Thoracic aorta (tissue), 2 donors: ENCODE results near the gene GRIA3. TPM values are rescaled to one million over a fixed set of nuclear protein-coding genes. Genes with fewer than 3 reads are reported as not detected.
"Not testable (repeated sequence)": the region's sequence is repeated elsewhere in the genome, so short reads cannot be mapped to it uniquely, and the experiment has no call there.

Source experiments
- ATAC-seq: fragments of 150-250 bp; one replicate; pipeline ENCODE4 v1.8.0; 2017; ENCODE audit warnings: low read depth; ENCODE audit not compliant: insufficient number of reproducible peaks, low FRiP score
- DNase-seq: peaks from one replicate; pipeline ENCODE4 v3.0.0-alpha.2; 2020; ENCODE audit warnings: low spot score
- H3K27ac ChIP-seq, 2 donors: fragments of 200-600 bp; sonication (generic); 1 replicate in 1 of 2; 2 replicates in 1 of 2; pipeline ENCODE4 v1.5.1; 2016; ENCODE audit warnings: mild to moderate bottlenecking in 2 of 2, moderate library complexity in 2 of 2
- H3K27me3 ChIP-seq: fragments of 200-600 bp; sonication (generic); replicated peaks from 2 replicates; pipeline ENCODE4 v1.6.0; 2016; ENCODE audit warnings: mild to moderate bottlenecking; ENCODE audit not compliant: insufficient read depth
- H3K36me3 ChIP-seq: fragments of 200-600 bp; sonication (generic); one replicate; pipeline ENCODE4 v1.5.1; 2016
- H3K4me1 ChIP-seq, 2 donors: fragments of 200-600 bp; sonication (generic); 1 replicate in 1 of 2; 2 replicates in 1 of 2; pipeline versions ENCODE4 v1.5.1 to v1.6.0; 2016; ENCODE audit warnings: low read depth in 2 of 2, mild to moderate bottlenecking in 1 of 2; ENCODE audit not compliant: control insufficient read depth in 1 of 2
- H3K4me3 ChIP-seq: fragments of 200-600 bp; sonication (generic); 2 replicates; pipeline ENCODE4 v1.5.1; 2016; ENCODE audit warnings: mild to moderate bottlenecking
- H3K9me3 ChIP-seq: fragments of 200-600 bp; sonication (generic); 2 replicates; pipeline ENCODE4 v1.5.1; 2016
- CTCF ChIP-seq: fragments of 200-600 bp; sonication (generic); IDR thresholded peaks from one replicate; pipeline ENCODE4 v1.5.1; 2019; ENCODE audit warnings: antibody characterized with exemption
- total RNA-seq, 2 donors: library from RNA; depleted of rRNA; stranded (reverse); fragments of >200 nt; gene quantifications; one replicate each; pipeline versions ENCODE4 v1.1.0 to v1.2.3, GENCODE V29; 2016

The GRIA3 gene
- total RNA-seq, 2 donors from 2014 or later, result 6.0 to 7.9 TPM

- Histone ChIP-seq H3K4me1 (no peaks in the 10 kb centered on the region), H3K27ac (no peak overlapping the region), H3K4me3 (no peak overlapping the region), H3K9me3 (no peaks in the 10 kb centered on the region), H3K36me3 (no peaks in the 10 kb centered on the region), H3K27me3 (no peaks in the 10 kb centered on the region)
- no peak for DNase-seq
- TF ChIP-seq CTCF, result no peak
- ATAC-seq, result no peak
These were observed 309.8 kb downstream of the GRIA3 start for GRCh38 chrX:123493857-123494256.

- DNase-seq, result no peak
These were observed 315.7 kb downstream of the GRIA3 start for GRCh38 chrX:123499787-123500186.

GRCh38 chrX:123504047-123504446 is 320.0 kb downstream of the GRIA3 start:
- Histone ChIP-seq H3K36me3 (no peaks in the 10 kb centered on the region), H3K27me3 (no peaks in the 10 kb centered on the region), H3K27ac (no peak overlapping the region), H3K4me1 (no peaks in the 10 kb centered on the region), H3K9me3 (no peaks in the 10 kb centered on the region), H3K4me3 (no peak overlapping the region)
- no peak for ATAC-seq
- no peak for DNase-seq
- TF ChIP-seq CTCF, result no peak

More at GRCh38 chrX:123499787-123500186, 315.7 kb downstream of the GRIA3 start:
- H3K27ac ChIP-seq, result no peak overlapping the region
- no peaks in the 10 kb centered on the region for H3K27me3 ChIP-seq
- no peak overlapping the region for H3K4me3 ChIP-seq
- H3K9me3 ChIP-seq, result no peaks in the 10 kb centered on the region
- H3K4me1 ChIP-seq, result no peaks in the 10 kb centered on the region
- H3K36me3 ChIP-seq, result no peaks in the 10 kb centered on the region
- ATAC-seq, result no peak
- TF ChIP-seq CTCF, result no peak

- Histone ChIP-seq H3K4me1 (no peaks in the 10 kb centered on the region), H3K4me3 (no peak overlapping the region), H3K27ac (no peak overlapping the region), H3K9me3 (no peaks in the 10 kb centered on the region), H3K36me3 (no peaks in the 10 kb centered on the region), H3K27me3 (no peaks in the 10 kb centered on the region)
- TF ChIP-seq CTCF, result no peak
- no peak for DNase-seq
- ATAC-seq, result no peak
These were observed 320.7 kb downstream of the GRIA3 start for GRCh38 chrX:123504630-123505270.

- Histone ChIP-seq H3K9me3 (no peaks in the 10 kb centered on the region), H3K36me3 (no peaks in the 10 kb centered on the region), H3K27me3 (no peaks in the 10 kb centered on the region), H3K27ac (no peak overlapping the region), H3K4me3 (peak overlapping the region; percentile 7), H3K4me1 (no peaks in the 10 kb centered on the region)
- DNase-seq (no peak), ATAC-seq (no peak)
- TF ChIP-seq CTCF, result no peak
These were observed 329.7 kb downstream of the GRIA3 start for GRCh38 chrX:123513585-123514278.

GRCh38 chrX:123514279-123514640 is 330.2 kb downstream of the GRIA3 start:
- H3K4me3 ChIP-seq, result peak overlapping the region; percentile 7
- H3K27me3 ChIP-seq, ATAC-seq, H3K36me3 ChIP-seq, H3K9me3 ChIP-seq, H3K27ac ChIP-seq, DNase-seq, H3K4me1 ChIP-seq: not testable (repeated sequence)
